GM12878 (cell line): ENCODE measurements around the gene ASTL. TPM values are rescaled to one million over a fixed set of nuclear protein-coding genes. Genes with fewer than 3 reads are reported as not detected.

Experiments
- ATAC-seq: fragments of 200-7000 bp; cut with Tn5 transposase; 3 replicates; pipeline ENCODE4 v1.9.1; 2020; ENCODE audit warnings: mild to moderate bottlenecking, moderate library complexity
- BruUV-seq: library from RNA; stranded (reverse); fragments of 400-500 nt; replicated peaks from 2 replicates; lab custom pipeline; 2021; lab: Mats Ljungman, UMichigan
- CTCF ChIA-PET: fragments of 300-600 bp; sonication (Branson Sonifier 250); formaldehyde crosslinking; extraction: SDS; loops from one replicate; lab custom pipeline; 2021; ENCODE audit warnings: inconsistent platforms; lab: Yijun Ruan, JAX
- POLR2A ChIA-PET: fragments of 350-600 bp; formaldehyde crosslinking; extraction: SDS; loops from one replicate; lab custom pipeline; 2021; ENCODE audit warnings: inconsistent platforms; lab: Charles Lee
- RAD21 ChIA-PET: fragments of 300-600 bp; sonication (Branson Sonifier 250); formaldehyde crosslinking; loops from one replicate; lab custom pipeline; 2023; ENCODE audit warnings: antibody characterized with exemption; ENCODE audit not compliant: unreplicated experiment; lab: Charles Lee
- SMC1A ChIA-PET: fragments of 300-600 bp; sonication (Branson Sonifier 250); formaldehyde crosslinking; loops from one replicate; lab custom pipeline; 2023; ENCODE audit not compliant: unreplicated experiment, uncharacterized antibody; lab: Charles Lee
- DNase-seq: peaks from one replicate; pipeline ENCODE4 v3.0.0-alpha.2; 2011; ENCODE audit warnings: low read depth, low spot score
- FAIRE-seq: peaks from 3 replicates; lab custom pipeline; 2011; peaks lifted over from hg19 to GRCh38; lab: Jason Lieb, UNC
- H2AFZ ChIP-seq: 2 replicates; pipeline ENCODE4 v1.6.0; 2011; ENCODE audit warnings: low read depth, low read length, control low read depth; ENCODE audit not compliant: control insufficient read depth
- H3K27ac ChIP-seq: 2 replicates; pipeline ENCODE4 v1.5.1; 2011; ENCODE audit warnings: control low read depth; ENCODE audit not compliant: control insufficient read depth, insufficient read depth
- H3K27me3 ChIP-seq, 2 experiments: replicated peaks in 1 of 2; 2 replicates each; pipeline versions ENCODE4 v1.6.0 to v1.6.1; 2011; ENCODE audit warnings: low read length in 1 of 2; ENCODE audit not compliant: control insufficient read depth in 2 of 2, insufficient read depth in 2 of 2
- H3K36me3 ChIP-seq, 2 experiments: 2 replicates each; pipeline ENCODE4 v1.5.1; 2011; ENCODE audit warnings: low read length in 1 of 2; ENCODE audit not compliant: control insufficient read depth in 2 of 2, insufficient read depth in 2 of 2
- H3K4me1 ChIP-seq: 2 replicates; pipeline ENCODE4 v1.6.1; 2011; ENCODE audit warnings: mild to moderate bottlenecking, low read length, moderate library complexity, mixed read lengths; ENCODE audit not compliant: control insufficient read depth, insufficient read depth
- H3K4me2 ChIP-seq: 2 replicates; pipeline ENCODE4 v1.6.0; 2011; ENCODE audit warnings: control low read depth; ENCODE audit not compliant: control insufficient read depth, insufficient read depth
- H3K4me3 ChIP-seq: fragments of 200-600 bp; sonication (generic); 2 replicates; pipeline ENCODE4 v1.5.1; 2016
- H3K79me2 ChIP-seq: 2 replicates; pipeline ENCODE4 v1.6.0; 2011; ENCODE audit warnings: low read length; ENCODE audit not compliant: control insufficient read depth, insufficient read depth
- H3K9ac ChIP-seq: 2 replicates; pipeline ENCODE4 v1.8.0; 2011; ENCODE audit warnings: low read length, control low read depth, mixed read lengths; ENCODE audit not compliant: control insufficient read depth, insufficient read depth
- H3K9me3 ChIP-seq: replicated peaks from 3 replicates; pipeline ENCODE4 v1.5.1; 2011; ENCODE audit warnings: mild to moderate bottlenecking, low read length; ENCODE audit not compliant: control insufficient read depth, insufficient read depth
- H4K20me1 ChIP-seq: 2 replicates; pipeline ENCODE4 v1.6.0; 2011; ENCODE audit not compliant: control insufficient read depth, insufficient read depth
- ATF3 ChIP-seq: IDR thresholded peaks from 2 replicates; pipeline ENCODE4 v1.6.1; 2011; ENCODE audit warnings: low read depth, mild to moderate bottlenecking, low read length, moderate library complexity, borderline replicate concordance; ENCODE audit errors: extremely low read depth
- BCL11A ChIP-seq: IDR thresholded peaks from 2 replicates; pipeline ENCODE4 v1.6.1; 2011; ENCODE audit warnings: low read depth, low read length
- CREM ChIP-seq: IDR thresholded peaks from 2 replicates; pipeline ENCODE4 v1.6.1; 2014; ENCODE audit warnings: antibody characterized with exemption, low read depth
- FOS ChIP-seq: IDR thresholded peaks from 3 replicates; pipeline ENCODE4 v1.6.1; 2011; ENCODE audit warnings: borderline replicate concordance; ENCODE audit not compliant: insufficient read length; ENCODE audit errors: extremely low read depth
- GATAD2B ChIP-seq: fragments of 450-650 bp; conservative IDR thresholded peaks from 2 replicates; pipeline ENCODE4 v1.6.1; 2017; ENCODE audit warnings: low read depth, mild to moderate bottlenecking, moderate library complexity
- IKZF1 ChIP-seq: fragments of 450-650 bp; conservative IDR thresholded peaks from 2 replicates; pipeline ENCODE4 v1.6.1; 2017; ENCODE audit warnings: antibody characterized with exemption, mild to moderate bottlenecking
- IRF5 ChIP-seq: fragments of 450-650 bp; IDR thresholded peaks from 2 replicates; pipeline ENCODE4 v1.6.1; 2017; ENCODE audit warnings: borderline replicate concordance
- NRF1 ChIP-seq: conservative IDR thresholded peaks from 2 replicates; pipeline ENCODE4 v1.6.1; 2011; ENCODE audit warnings: mild to moderate bottlenecking, low read depth, low read length, improper control_type of control experiment
- RB1 ChIP-seq: fragments of 450-650 bp; formaldehyde crosslinking; IDR thresholded peaks from 2 replicates; pipeline ENCODE4 v1.6.1; 2017; ENCODE audit warnings: mild to moderate bottlenecking, borderline replicate concordance
- RBBP5 ChIP-seq: fragments of 200-600 bp; sonication (generic); conservative IDR thresholded peaks from 2 replicates; pipeline ENCODE4 v1.6.1; 2016
- RELA ChIP-seq: fragments of 450-650 bp; IDR thresholded peaks from 2 replicates; pipeline ENCODE4 v1.8.0; 2014; ENCODE audit warnings: borderline replicate concordance; ENCODE audit not compliant: partially characterized antibody
- RUNX3 ChIP-seq: IDR thresholded peaks from 2 replicates; pipeline ENCODE4 v1.6.1; 2012; ENCODE audit warnings: low read length, inconsistent platforms
- SIX5 ChIP-seq: IDR thresholded peaks from 2 replicates; pipeline ENCODE4 v1.6.1; 2011; ENCODE audit warnings: mild to moderate bottlenecking, low read depth, low read length, moderate library complexity; ENCODE audit not compliant: severe bottlenecking
- SMARCA5 ChIP-seq: fragments of 450-650 bp; IDR thresholded peaks from 2 replicates; pipeline ENCODE4 v1.6.1; 2017; ENCODE audit warnings: mild to moderate bottlenecking
- SMC3 ChIP-seq: IDR thresholded peaks from 2 replicates; pipeline ENCODE4 v1.6.1; 2011; ENCODE audit warnings: low read length, improper control_type of control experiment, borderline replicate concordance
- STAT3 ChIP-seq: IDR thresholded peaks from 2 replicates; pipeline ENCODE4 v1.6.1; 2011; ENCODE audit warnings: low read depth, low read length, improper control_type of control experiment
- YY1 ChIP-seq: IDR thresholded peaks from 2 replicates; pipeline ENCODE4 v1.6.1; 2011; ENCODE audit warnings: low read depth, mild to moderate bottlenecking, low read length
- WGBS: methylation state at CpG from one replicate; pipeline ENCODE4 v1.1.6; 2016; ENCODE audit warnings: low lambda C conversion rate; ENCODE audit not compliant: insufficient replicate concordance, insufficient coverage; ENCODE audit errors: missing lambda C conversion rate; 5-methylcytosine and 5-hydroxymethylcytosine counted together
- in situ Hi-C: fragments of 300-500 bp; cut with MboI; formaldehyde crosslinking; loops from 9 replicates; pipeline ENCODE4 v1.14.3; 2018; ENCODE audit warnings: mixed read lengths
- intact Hi-C: fragments of 100-400 bp; cut with micrococcal nuclease; formaldehyde crosslinking; loops from one replicate; pipeline ENCODE4 v1.14.2; 2022; ENCODE audit not compliant: unreplicated experiment
- polyA plus RNA-seq, 11 experiments: library from polyadenylated mRNA; depleted of rRNA in 4 of 11; unstranded in 6 of 11; stranded (reverse) in 5 of 11; fragments of >200 nt; fragmentation: Nextera tagmentation in 4 of 11; fragmentation: Illumina TruSeq in 1 of 11; extraction: Ambion mirVana in 4 of 11; extraction: Trizol in 1 of 11; gene quantifications; 1 replicate in 1 of 11; 2 replicates in 10 of 11; pipeline versions ENCODE4 v1.2.1 to v1.2.3, GENCODE V29; 2011 to 2016; ENCODE audit warnings: inconsistent platforms in 2 of 11, missing spikeins in 2 of 11, low read depth in 1 of 11
- total RNA-seq, 4 experiments: library from RNA; depleted of rRNA in 3 of 4; stranded (reverse); fragments of >200 nt in 3 of 4; fragmentation: Illumina TruSeq in 1 of 4; extraction: Trizol in 1 of 4; gene quantifications; 2 replicates each; pipeline versions ENCODE4 v1.2.1 to v1.2.3, GENCODE V29; 2013 to 2021

ASTL gene
- total and polyA plus RNA-seq, 10 of the 15 experiments (the other 5 are each of a cell fraction or from before 2014, with no cell fraction given) = 0.18 to 1.0 (median 0.38) TPM; not detected in 4

GRCh38 chr2:96095116-96095636 is 43.1 kb downstream of the ASTL start:
- ATAC-seq (no peak), DNase-seq (no peak), FAIRE-seq (no peak)
- Histone ChIP-seq H3K9me3 (no peaks in the 10 kb centered on the region), H3K9ac (no peak overlapping the region), H3K4me3 (no peak overlapping the region), H3K4me1 (no peaks in the 10 kb centered on the region), H3K36me3 (no peaks in the 10 kb centered on the region), H4K20me1 (no peaks in the 10 kb centered on the region), H3K27ac (no peak overlapping the region), H3K4me2 (no peak overlapping the region), H2AFZ (no peak overlapping the region), H3K79me2 (no peaks in the 10 kb centered on the region), H3K27me3 (no peaks in the 10 kb centered on the region)
- 57% methylated on average over 7 of the region's 7 CpGs for WGBS
- ChIA-PET CTCF (no interaction called here), POLR2A (no interaction called here), RAD21 (no interaction called here), SMC1A (no interaction called here)
- no peak for TF ChIP-seq RELA
- TF ChIP-seq NRF1 = no peak
- TF ChIP-seq IRF5 = no peak
- no peak for TF ChIP-seq BCL11A
- no TSS peak for BruUV-seq
- intact Hi-C loops = no loop called here
- in situ Hi-C loops = no loop called here

- H2AFZ ChIP-seq = no peak overlapping the region
- WGBS = 28% methylated on average over 4 of the region's 4 CpGs
- intact Hi-C loops = no loop called here
- H3K27ac ChIP-seq = no peak overlapping the region
- ATAC-seq (no peak), DNase-seq (no peak), FAIRE-seq (no peak)
- BruUV-seq = no TSS peak
- no peaks in the 10 kb centered on the region for H4K20me1 ChIP-seq
- H3K4me2 ChIP-seq = no peak overlapping the region
- no peak for TF ChIP-seq GATAD2B
- TF ChIP-seq SMARCA5 = no peak
- no peak for TF ChIP-seq CREM
- TF ChIP-seq SMC3 = no peak
- TF ChIP-seq IKZF1 = no peak
- TF ChIP-seq RB1 = no peak
- TF ChIP-seq RBBP5 = no peak
- no peak for TF ChIP-seq ATF3
- TF ChIP-seq YY1 = no peak
- no peak for TF ChIP-seq FOS
- TF ChIP-seq STAT3 = no peak
- TF ChIP-seq SIX5 = no peak
- TF ChIP-seq RUNX3 = no peak
- no peaks in the 10 kb centered on the region for H3K9me3 ChIP-seq
- H3K79me2 ChIP-seq = no peaks in the 10 kb centered on the region
- H3K4me1 ChIP-seq = no peaks in the 10 kb centered on the region
- ChIA-PET POLR2A (no interaction called here), CTCF (no interaction called here), SMC1A (interaction anchor here (0.7 kb wide), 2 partner anchors 45 to 101 kb away, joined by 3 to 4 read pairs; no protein-coding TSS in a partner anchor), RAD21 (no interaction called here)
- in situ Hi-C loops = no loop called here
- no peak overlapping the region for H3K4me3 ChIP-seq
- H3K36me3 ChIP-seq = no peaks in the 10 kb centered on the region
- H3K9ac ChIP-seq = no peak overlapping the region
- no peaks in the 10 kb centered on the region for H3K27me3 ChIP-seq
These were observed 44.8 kb downstream of the ASTL start for GRCh38 chr2:96093528-96093927.
